Right kidney (tissue), 1 donor: ENCODE measurements around the gene SMG6.

Source experiments
- DNase-seq: peaks from one replicate; pipeline ENCODE4 v3.0.0-alpha.2; 2016

The SMG6 gene

GRCh38 chr17:2102931-2103809 lies 200.4 kb downstream of the SMG6 start:
- DNase-seq, result no peak

GRCh38 chr17:2101448-2102257 lies 201.9 kb downstream of the SMG6 start:
- DNase-seq, result no peak

GRCh38 chr17:2095536-2095910 lies 208.1 kb downstream of the SMG6 start:
- DNase-seq, result no peak

- no peak for DNase-seq
Observed at GRCh38 chr17:2094891-2095535, 208.6 kb downstream of the SMG6 start.

GRCh38 chr17:2093349-2093748 lies 210.2 kb downstream of the SMG6 start:
- no peak for DNase-seq

- DNase-seq, result no peak
Observed at GRCh38 chr17:2092253-2092652, 211.3 kb downstream of the SMG6 start.

- no peak for DNase-seq
Observed at GRCh38 chr17:2090804-2091534, 212.6 kb downstream of the SMG6 start.

- no peak for DNase-seq
Observed at GRCh38 chr17:2090210-2090641, 213.4 kb downstream of the SMG6 start.

- DNase-seq, result no peak
Observed at GRCh38 chr17:2089021-2089422, 214.6 kb downstream of the SMG6 start.

- DNase-seq, result no peak
Observed at GRCh38 chr17:2087597-2088211, 215.9 kb downstream of the SMG6 start.

GRCh38 chr17:2086306-2086705 lies 217.3 kb downstream of the SMG6 start:
- no peak for DNase-seq

GRCh38 chr17:2085648-2085949 lies 218.0 kb downstream of the SMG6 start:
- no peak for DNase-seq

GRCh38 chr17:2084766-2085647 lies 218.6 kb downstream of the SMG6 start:
- no peak for DNase-seq

GRCh38 chr17:2084036-2084765 lies 219.4 kb downstream of the SMG6 start:
- no peak for DNase-seq

GRCh38 chr17:2083613-2084035 lies 220.0 kb downstream of the SMG6 start:
- DNase-seq, result no peak

GRCh38 chr17:2082003-2082781 lies 221.4 kb downstream of the SMG6 start:
- no peak for DNase-seq

- DNase-seq, result no peak
Observed at GRCh38 chr17:2081564-2081963, 222.0 kb downstream of the SMG6 start.

GRCh38 chr17:2077040-2077439 lies 226.5 kb downstream of the SMG6 start:
- no peak for DNase-seq
